Fibroblast of the aortic adventitia (primary cell): ENCODE data around the gene DNAH10. TPM values are rescaled to one million over a fixed set of nuclear protein-coding genes. Genes with fewer than 3 reads are reported as not detected.

ENCODE experiments used
- DNase-seq: peaks from one replicate; pipeline ENCODE4 v3.0.0-alpha.2; 2010; ENCODE audit warnings: low read depth
- H3K4me3 ChIP-seq: 2 replicates; pipeline ENCODE4 v1.5.1; 2011; ENCODE audit warnings: low read depth, mild to moderate bottlenecking, control low read depth, low read length, moderate library complexity
- small RNA-seq: library from RNA; depleted of rRNA; stranded (forward); fragments of <200 nt; gene quantifications from one replicate; pipeline ENCODE3, GENCODE V24; 2012
- total RNA-seq: library from RNA; depleted of rRNA; stranded (reverse); fragments of >200 nt; gene quantifications from 2 replicates; pipeline ENCODE4 v1.2.3, GENCODE V29; 2012; ENCODE audit warnings: low replicate concordance
- TF ChIP-seq, protein P1 (sequence below): IDR thresholded peaks from 2 replicates; pipeline ENCODE4 v1.5.1; 2011; ENCODE audit warnings: mild to moderate bottlenecking, low read length, control low read depth, inconsistent platforms; ENCODE audit not compliant: insufficient read depth

DNAH10 gene
- total RNA-seq, 1 donor = 0.18 TPM

DNA sequence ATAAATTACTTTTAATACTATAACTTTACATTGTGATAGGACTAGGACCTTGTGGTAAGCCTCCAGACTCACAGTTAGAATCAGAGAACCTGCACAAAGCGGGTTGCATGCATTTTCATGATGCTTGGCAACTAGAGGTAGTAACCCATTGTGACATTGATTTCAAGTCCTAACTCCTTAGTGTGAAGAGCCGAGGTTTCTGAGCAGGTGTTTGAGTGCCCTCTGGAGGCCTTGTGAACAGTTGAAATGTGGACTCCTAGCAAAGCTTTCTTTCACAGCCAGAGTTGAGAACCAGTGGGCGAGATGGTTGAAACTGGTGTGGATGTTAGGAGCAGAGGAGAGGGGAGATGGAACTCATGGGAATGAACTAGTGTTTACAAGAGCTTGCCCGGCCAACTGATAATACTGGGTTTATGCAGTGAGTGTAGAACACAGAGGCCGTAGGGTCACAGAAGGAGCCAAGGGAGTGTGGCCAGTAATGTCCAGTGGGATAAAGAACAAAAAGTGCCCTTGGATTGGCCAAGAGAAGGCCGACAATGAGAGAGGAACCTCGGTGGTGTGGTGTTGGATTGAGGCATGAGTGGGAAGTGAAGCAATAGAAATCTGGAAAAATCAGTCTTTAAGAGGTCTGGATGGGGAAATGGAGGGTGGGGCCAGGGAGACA is 221.9 kb downstream of the DNAH10 start:
- peak; percentile 85 for DNase-seq
- H3K4me3 ChIP-seq = no peak overlapping the region
- TF ChIP-seq, protein P1, sequence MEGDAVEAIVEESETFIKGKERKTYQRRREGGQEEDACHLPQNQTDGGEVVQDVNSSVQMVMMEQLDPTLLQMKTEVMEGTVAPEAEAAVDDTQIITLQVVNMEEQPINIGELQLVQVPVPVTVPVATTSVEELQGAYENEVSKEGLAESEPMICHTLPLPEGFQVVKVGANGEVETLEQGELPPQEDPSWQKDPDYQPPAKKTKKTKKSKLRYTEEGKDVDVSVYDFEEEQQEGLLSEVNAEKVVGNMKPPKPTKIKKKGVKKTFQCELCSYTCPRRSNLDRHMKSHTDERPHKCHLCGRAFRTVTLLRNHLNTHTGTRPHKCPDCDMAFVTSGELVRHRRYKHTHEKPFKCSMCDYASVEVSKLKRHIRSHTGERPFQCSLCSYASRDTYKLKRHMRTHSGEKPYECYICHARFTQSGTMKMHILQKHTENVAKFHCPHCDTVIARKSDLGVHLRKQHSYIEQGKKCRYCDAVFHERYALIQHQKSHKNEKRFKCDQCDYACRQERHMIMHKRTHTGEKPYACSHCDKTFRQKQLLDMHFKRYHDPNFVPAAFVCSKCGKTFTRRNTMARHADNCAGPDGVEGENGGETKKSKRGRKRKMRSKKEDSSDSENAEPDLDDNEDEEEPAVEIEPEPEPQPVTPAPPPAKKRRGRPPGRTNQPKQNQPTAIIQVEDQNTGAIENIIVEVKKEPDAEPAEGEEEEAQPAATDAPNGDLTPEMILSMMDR = peak; percentile 74

DNA sequence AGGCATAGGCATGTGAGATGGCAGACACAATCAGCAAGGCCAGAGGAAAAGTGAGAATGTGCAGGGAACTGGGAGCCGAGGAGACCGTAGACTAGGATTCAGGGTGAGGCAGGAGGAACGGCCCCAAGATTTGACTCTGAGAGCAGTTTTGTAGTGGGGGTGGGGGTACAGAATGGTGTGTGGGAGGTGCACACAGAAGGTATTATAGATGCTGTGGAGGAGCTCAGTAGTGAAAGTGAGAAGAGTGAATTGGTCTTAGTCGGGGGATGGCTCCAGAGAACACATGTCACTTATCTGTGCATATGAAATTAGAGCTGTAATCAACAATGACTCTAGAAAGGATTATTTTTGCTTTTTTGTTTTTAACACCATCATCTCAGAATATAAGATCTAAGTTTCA is 222.8 kb downstream of the DNAH10 start:
- no peak overlapping the region for H3K4me3 ChIP-seq
- DNase-seq = no peak
- TF ChIP-seq, protein P1 = no peak

Small RNAs within 50 kb of the gene (small RNA-seq; reads per million reads assigned to genes)
- gene AC068790.4 (not detected), gene AC068790.6 (not detected)

Other genes starting within 250 kb of the DNAH10 start
- 14.2 and 19.6 TPM in 2 replicates for gene RILPL1, start 228.6 kb upstream of the DNAH10 start, total RNA-seq
- 73.8 and 449 TPM in 2 replicates for gene TMED2, start 177.7 kb upstream of the DNAH10 start, total RNA-seq
- 23.2 and 27.6 TPM in 2 replicates for gene DDX55, start 160.2 kb upstream of the DNAH10 start, total RNA-seq
- 22.6 and 35.6 TPM in 2 replicates for gene EIF2B1, start 128.6 kb upstream of the DNAH10 start, total RNA-seq
- 41.9 and 61.0 TPM in 2 replicates for gene GTF2H3, start 128.5 kb upstream of the DNAH10 start, total RNA-seq
- gene TCTN2, start 91.2 kb upstream of the DNAH10 start, total RNA-seq = 11.1 and 18.5 TPM in 2 replicates
- 15.4 and 17.6 TPM in 2 replicates for gene ATP6V0A2, start 49.9 kb upstream of the DNAH10 start, total RNA-seq
- gene CCDC92, start 210.5 kb downstream of the DNAH10 start, total RNA-seq = 14.1 and 22.7 TPM in 2 replicates
- 28.3 and 73.3 TPM in 2 replicates for gene ZNF664, start 210.9 kb downstream of the DNAH10 start, total RNA-seq